NCI-H748 treated with DMSO at 0.1 percent for 48 hours (cell line): ENCODE measurements around the gene CNTRL.

Source experiments
- DNase-seq: peaks from one replicate; lab custom pipeline; 2025; lab: John Stamatoyannopoulos, UW

The CNTRL gene

GRCh38 chr9:121204121-121204520 lies 129.4 kb downstream of the CNTRL start:
- no peak for DNase-seq

- DNase-seq, result no peak
These were observed 129.9 kb downstream of the CNTRL start for GRCh38 chr9:121204611-121205010.

- DNase-seq, result no peak
These were observed 132.0 kb downstream of the CNTRL start for GRCh38 chr9:121206516-121207370.

GRCh38 chr9:121207371-121207940 lies 132.7 kb downstream of the CNTRL start:
- DNase-seq, result no peak

GRCh38 chr9:121210536-121210935 lies 135.8 kb downstream of the CNTRL start:
- DNase-seq, result no peak

GRCh38 chr9:121213136-121213806 lies 138.5 kb downstream of the CNTRL start:
- peak; percentile 86 for DNase-seq

GRCh38 chr9:121214005-121214404 lies 139.2 kb downstream of the CNTRL start:
- no peak for DNase-seq

GRCh38 chr9:121216271-121216805 lies 141.6 kb downstream of the CNTRL start:
- no peak for DNase-seq

GRCh38 chr9:121217609-121218292 lies 143.0 kb downstream of the CNTRL start:
- DNase-seq, result no peak

- DNase-seq, result no peak
These were observed 143.7 kb downstream of the CNTRL start for GRCh38 chr9:121218357-121219027.

GRCh38 chr9:121219530-121219929 lies 144.8 kb downstream of the CNTRL start:
- no peak for DNase-seq

- no peak for DNase-seq
These were observed 146.4 kb downstream of the CNTRL start for GRCh38 chr9:121220996-121221663.

GRCh38 chr9:121221664-121222055 lies 146.9 kb downstream of the CNTRL start:
- no peak for DNase-seq

- peak; percentile 44 for DNase-seq
These were observed 147.9 kb downstream of the CNTRL start for GRCh38 chr9:121222524-121223171.

- DNase-seq, result no peak
These were observed 150.5 kb downstream of the CNTRL start for GRCh38 chr9:121225240-121225639.

- DNase-seq, result no peak
These were observed 151.4 kb downstream of the CNTRL start for GRCh38 chr9:121226175-121226574.
